Measurements from ENCODE around the gene BST2.
A peak's percentile ranks its signal among the peaks of the same experiment; 100 is the strongest.

DNA sequence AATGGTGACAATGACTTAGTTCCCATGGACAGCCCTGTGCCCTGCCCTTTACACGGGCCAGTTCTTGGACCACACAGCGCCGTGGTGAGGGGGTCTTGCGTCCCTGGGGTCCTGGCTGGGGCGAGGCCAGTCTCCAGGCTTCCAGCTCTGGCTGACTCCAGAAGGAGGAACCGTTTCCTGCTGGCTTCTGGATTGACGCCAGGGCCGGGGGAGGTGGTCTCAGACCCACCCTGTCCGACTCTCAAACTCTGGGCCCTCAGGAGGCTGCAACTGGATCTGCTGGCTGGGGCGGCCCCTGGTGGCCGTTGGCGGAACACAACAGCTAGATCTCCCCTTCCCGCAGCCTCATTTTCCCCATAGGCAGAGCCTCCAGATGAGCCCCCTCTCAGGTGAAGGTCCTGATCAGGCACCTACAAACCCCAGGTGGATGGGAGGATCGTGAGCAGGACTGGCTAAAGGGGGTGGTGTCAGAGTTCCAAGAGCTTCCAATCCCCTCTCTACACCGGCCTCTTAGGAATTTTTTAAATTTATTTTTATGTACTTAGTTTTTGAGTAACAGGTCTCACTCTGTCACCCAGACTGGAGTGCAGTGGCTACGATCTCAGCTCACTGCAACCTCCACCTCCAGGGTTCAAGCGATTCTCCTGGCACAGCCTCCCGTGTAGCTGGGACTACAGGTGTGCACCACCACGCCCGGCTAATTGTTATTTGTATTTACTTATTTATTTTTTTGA lies 19.4 kb downstream of the BST2 start:
- TF ChIP-seq, protein P1, sequence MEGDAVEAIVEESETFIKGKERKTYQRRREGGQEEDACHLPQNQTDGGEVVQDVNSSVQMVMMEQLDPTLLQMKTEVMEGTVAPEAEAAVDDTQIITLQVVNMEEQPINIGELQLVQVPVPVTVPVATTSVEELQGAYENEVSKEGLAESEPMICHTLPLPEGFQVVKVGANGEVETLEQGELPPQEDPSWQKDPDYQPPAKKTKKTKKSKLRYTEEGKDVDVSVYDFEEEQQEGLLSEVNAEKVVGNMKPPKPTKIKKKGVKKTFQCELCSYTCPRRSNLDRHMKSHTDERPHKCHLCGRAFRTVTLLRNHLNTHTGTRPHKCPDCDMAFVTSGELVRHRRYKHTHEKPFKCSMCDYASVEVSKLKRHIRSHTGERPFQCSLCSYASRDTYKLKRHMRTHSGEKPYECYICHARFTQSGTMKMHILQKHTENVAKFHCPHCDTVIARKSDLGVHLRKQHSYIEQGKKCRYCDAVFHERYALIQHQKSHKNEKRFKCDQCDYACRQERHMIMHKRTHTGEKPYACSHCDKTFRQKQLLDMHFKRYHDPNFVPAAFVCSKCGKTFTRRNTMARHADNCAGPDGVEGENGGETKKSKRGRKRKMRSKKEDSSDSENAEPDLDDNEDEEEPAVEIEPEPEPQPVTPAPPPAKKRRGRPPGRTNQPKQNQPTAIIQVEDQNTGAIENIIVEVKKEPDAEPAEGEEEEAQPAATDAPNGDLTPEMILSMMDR (IDR thresholded peaks at IDR 0.05; ENCODE audit: insufficient read depth, low read length, poor library complexity, severe bottlenecking), result peak; percentile 85
- TF ChIP-seq EZH2phosphoT487 (conservative IDR thresholded peaks at IDR 0.05; ENCODE audit: low read length), result no peak
